NCI-H446 treated with DMSO at 0.1 percent for 48 hours (cell line): ENCODE measurements around the gene CCDC107.

Experiments
- DNase-seq: peaks from one replicate; lab custom pipeline; 2025; lab: John Stamatoyannopoulos, UW

CCDC107 gene

GRCh38 chr9:35702696-35703095 is 44.6 kb downstream of the CCDC107 start:
- DNase-seq = no peak

- no peak for DNase-seq
These were observed 46.0 kb downstream of the CCDC107 start for GRCh38 chr9:35703906-35704672.

- no peak for DNase-seq
These were observed 47.3 kb downstream of the CCDC107 start for GRCh38 chr9:35705372-35705771.

GRCh38 chr9:35705836-35706430 is 47.8 kb downstream of the CCDC107 start:
- DNase-seq = no peak

GRCh38 chr9:35706951-35707350 is 48.9 kb downstream of the CCDC107 start:
- no peak for DNase-seq

GRCh38 chr9:35708146-35708545 is 50.1 kb downstream of the CCDC107 start:
- DNase-seq = no peak

- no peak for DNase-seq
These were observed 52.9 kb downstream of the CCDC107 start for GRCh38 chr9:35710818-35711500.
